LNCAP (cell line): ENCODE data around the gene NAV2.

ENCODE experiments used
- TF ChIP-seq, protein P1 (sequence below): fragments of 450-650 bp; IDR thresholded peaks from 2 replicates; pipeline ENCODE4 v1.5.1; 2017; ENCODE audit warnings: mild to moderate bottlenecking

Gene NAV2

DNA sequence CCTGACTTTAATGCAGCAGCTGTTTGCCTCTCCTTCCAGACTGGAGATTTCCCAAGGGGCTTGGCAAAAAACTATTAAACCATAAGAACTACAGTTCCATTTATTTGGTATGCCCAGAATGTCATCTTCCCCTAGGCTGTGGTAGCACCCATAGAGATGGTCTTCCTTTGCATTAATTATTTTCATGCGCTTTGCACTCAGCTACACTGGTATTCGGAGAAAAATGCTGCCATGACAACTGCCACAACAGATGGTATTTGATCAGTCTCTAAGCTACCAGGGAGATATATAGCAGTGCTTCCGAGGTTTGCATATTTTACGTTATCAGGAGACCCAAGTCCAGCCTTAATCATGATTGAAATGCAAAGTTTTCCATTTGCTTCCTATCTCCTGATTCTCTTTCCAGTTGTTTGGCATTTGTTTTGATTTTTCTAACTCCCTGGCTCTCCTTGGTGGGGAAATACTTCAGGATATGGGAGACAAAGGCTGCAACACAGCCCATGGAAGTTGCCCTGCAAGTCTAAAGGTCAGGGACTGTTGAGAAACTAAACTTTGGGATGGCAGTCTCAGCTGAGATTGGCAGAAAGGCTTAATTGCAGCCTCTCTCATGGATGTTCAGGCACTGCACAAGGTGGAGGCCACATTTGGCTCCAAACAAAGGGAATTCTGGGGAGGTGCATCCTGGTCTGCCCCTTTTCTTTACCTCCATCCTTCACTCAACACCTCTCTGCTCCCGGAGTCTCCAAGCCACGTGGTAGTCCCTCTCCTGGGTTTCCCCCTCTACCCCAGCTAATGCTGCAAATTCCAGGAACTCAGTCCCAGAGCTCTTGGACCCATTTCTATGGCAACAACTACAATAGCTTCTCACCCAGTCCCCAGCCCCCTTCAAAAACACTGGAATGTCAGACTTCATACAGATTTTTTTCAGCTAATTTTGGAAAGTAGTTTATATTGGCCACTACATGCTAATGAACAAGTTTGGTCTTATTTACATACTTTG, 151.8 kb downstream of the NAV2 start:
- TF ChIP-seq, protein P1, sequence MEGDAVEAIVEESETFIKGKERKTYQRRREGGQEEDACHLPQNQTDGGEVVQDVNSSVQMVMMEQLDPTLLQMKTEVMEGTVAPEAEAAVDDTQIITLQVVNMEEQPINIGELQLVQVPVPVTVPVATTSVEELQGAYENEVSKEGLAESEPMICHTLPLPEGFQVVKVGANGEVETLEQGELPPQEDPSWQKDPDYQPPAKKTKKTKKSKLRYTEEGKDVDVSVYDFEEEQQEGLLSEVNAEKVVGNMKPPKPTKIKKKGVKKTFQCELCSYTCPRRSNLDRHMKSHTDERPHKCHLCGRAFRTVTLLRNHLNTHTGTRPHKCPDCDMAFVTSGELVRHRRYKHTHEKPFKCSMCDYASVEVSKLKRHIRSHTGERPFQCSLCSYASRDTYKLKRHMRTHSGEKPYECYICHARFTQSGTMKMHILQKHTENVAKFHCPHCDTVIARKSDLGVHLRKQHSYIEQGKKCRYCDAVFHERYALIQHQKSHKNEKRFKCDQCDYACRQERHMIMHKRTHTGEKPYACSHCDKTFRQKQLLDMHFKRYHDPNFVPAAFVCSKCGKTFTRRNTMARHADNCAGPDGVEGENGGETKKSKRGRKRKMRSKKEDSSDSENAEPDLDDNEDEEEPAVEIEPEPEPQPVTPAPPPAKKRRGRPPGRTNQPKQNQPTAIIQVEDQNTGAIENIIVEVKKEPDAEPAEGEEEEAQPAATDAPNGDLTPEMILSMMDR = no peak

DNA sequence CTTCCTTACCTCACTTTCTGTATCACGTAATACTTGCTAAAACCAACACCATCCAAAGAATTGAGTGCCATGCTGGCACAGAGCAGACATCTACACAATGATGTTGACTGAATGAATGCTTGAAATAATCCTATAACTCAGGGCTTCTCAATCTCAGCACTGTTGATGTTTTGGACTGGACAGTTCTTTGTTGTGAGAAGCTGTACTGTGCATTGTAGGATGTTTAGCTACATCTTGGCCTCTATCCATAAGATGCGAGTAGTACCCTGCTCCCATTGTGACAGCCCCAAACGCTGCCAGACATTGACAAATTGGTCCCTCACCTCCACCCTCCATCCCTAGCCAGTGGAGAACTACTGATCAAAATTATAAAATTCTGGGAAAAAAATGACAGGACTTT, 153.4 kb downstream of the NAV2 start:
- TF ChIP-seq, protein P1 = no peak

DNA sequence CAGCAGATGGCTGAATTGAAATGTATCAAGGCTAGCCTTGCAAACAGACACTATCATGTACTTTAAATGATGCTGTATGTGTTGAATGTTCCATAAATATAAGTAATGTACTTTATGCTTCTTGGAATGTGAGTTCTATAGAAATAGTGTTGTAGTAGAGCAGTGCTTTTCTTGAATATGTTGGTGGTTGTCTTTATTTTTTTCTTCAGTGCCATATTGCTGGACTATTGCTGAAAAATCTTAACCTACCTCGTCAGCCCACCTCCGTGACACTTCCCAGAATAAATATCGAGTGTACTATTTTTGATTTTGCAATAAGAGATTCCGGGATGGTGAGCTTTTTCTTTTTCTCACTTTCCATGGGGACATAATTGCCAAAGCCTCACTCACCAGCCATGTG, 153.9 kb downstream of the NAV2 start:
- TF ChIP-seq, protein P1 = no peak

DNA sequence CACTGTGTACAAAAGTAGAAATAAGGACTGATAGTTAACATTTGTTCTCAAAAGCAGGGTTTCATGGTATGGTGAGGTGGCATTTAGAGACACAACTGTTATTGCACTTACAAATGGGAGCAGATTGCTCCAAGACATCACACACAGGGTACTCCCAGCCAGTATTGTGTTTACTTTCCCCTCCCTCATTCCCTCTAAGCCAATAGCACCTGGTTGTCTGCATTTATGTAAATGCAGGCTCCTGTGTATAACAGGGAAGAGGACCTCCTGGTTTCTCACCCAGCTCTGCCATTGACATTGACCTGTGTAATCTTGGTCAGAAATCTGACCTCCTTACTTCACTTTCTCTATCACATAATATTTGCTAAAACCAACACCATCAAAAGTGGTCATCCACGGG, 154.4 kb downstream of the NAV2 start:
- TF ChIP-seq, protein P1 = no peak

DNA sequence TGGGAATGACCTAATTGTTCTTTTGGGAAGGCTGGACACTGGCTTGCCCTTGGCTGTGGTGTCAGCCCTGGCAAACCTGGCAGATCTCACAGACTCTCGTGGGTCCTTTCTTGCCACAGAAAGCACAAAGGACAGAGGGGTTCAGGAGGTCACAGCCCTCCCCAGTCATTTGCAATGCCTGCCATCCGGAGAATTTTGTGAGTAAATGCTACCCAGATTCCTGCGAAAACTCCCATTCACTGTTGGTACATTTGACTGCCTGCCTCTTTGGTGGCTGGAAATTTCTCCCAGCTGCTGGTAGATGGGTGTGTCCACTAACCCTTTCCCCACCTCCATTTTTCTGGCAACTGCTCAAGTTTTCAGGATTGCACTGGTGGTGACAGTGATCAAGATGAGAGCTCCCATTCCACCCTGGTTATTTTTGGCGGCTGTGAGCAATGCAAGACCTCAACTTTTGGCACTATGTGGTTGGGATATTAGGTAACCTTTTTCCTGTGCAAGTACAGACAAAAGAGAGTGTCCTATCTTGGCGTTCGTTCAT, 155.7 kb downstream of the NAV2 start:
- TF ChIP-seq, protein P1 = no peak

DNA sequence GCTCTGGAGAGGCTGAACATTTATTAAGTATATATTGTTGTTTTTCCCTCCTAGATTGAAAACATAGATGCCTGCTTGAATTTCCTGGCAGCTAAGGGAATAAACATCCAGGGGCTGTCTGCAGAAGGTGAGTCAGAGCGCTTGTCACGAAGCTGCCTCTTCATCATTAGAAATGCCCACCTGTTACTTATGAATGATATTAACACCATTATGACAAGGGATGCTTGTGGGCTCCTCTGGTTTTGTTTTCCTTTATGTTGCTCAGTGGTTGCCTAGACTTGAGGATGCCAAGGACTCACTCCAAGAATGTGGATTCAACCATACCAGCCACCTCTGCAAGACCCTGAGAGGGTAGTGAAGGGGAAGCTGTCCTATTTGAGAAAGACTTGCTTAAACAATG, 156.2 kb downstream of the NAV2 start:
- TF ChIP-seq, protein P1 = no peak

DNA sequence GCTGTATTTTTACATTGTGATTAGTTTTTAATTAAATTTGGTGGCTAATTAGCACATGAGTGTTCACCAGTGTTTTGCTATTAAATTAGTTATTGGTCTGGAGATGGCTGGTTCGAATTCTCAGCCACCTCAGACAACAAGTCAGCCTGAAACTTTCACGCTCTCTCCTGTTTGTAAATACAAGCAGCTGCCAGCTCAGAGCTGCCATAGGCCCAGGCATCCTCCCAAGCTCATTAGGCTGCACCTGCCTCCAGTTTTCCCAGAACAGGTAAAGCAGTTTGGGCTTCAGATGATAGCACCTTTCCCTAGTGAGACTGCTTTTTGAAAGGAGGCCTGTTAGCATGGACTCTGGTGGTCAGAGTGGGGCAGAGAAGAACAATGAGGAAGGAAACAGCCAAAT, 156.8 kb downstream of the NAV2 start:
- TF ChIP-seq, protein P1 = no peak
